GM23248 (cell line): Measurements from ENCODE around the gene POT1. TPM values are rescaled to one million over a fixed set of nuclear protein-coding genes. Genes with fewer than 3 reads are reported as not detected.

Source experiments
- DNase-seq: peaks from one replicate; pipeline ENCODE4 v3.0.0-alpha.2; 2015
- H2AFZ ChIP-seq: fragments of 200-600 bp; sonication (generic); 2 replicates; pipeline ENCODE4 v1.6.1; 2016; ENCODE audit warnings: antibody characterized with exemption
- H3F3A ChIP-seq: fragments of 200-600 bp; sonication (generic); 2 replicates; pipeline ENCODE4 v1.6.1; 2016; ENCODE audit warnings: mild to moderate bottlenecking, antibody characterized with exemption, mixed run types; ENCODE audit not compliant: insufficient read depth
- H3K27ac ChIP-seq: fragments of 200-600 bp; sonication (generic); 2 replicates; pipeline ENCODE4 v1.5.1; 2016; ENCODE audit warnings: mild to moderate bottlenecking
- H3K27me3 ChIP-seq: fragments of 200-600 bp; sonication (generic); replicated peaks from 2 replicates; pipeline ENCODE4 v1.6.1; 2016; ENCODE audit warnings: mild to moderate bottlenecking; ENCODE audit not compliant: insufficient read depth
- H3K36me3 ChIP-seq: fragments of 200-600 bp; sonication (generic); 2 replicates; pipeline ENCODE4 v1.6.1; 2016; ENCODE audit warnings: low read depth, mild to moderate bottlenecking
- H3K4me1 ChIP-seq: fragments of 200-600 bp; sonication (generic); 2 replicates; pipeline ENCODE4 v1.6.1; 2016; ENCODE audit warnings: mild to moderate bottlenecking; ENCODE audit not compliant: insufficient read depth
- H3K4me2 ChIP-seq: fragments of 200-600 bp; sonication (generic); one replicate; pipeline ENCODE4 v1.6.1; 2016; ENCODE audit warnings: mild to moderate bottlenecking; ENCODE audit not compliant: unreplicated experiment
- H3K4me3 ChIP-seq: fragments of 200-600 bp; sonication (generic); 2 replicates; pipeline ENCODE4 v1.5.1; 2016; ENCODE audit warnings: mild to moderate bottlenecking
- H3K79me2 ChIP-seq: fragments of 200-600 bp; sonication (generic); 2 replicates; pipeline ENCODE4 v1.6.1; 2016; ENCODE audit warnings: mild to moderate bottlenecking; ENCODE audit not compliant: insufficient read depth
- H3K9ac ChIP-seq: fragments of 200-600 bp; sonication (generic); 2 replicates; pipeline ENCODE4 v1.6.1; 2016; ENCODE audit warnings: mild to moderate bottlenecking
- H3K9me2 ChIP-seq: fragments of 200-600 bp; sonication (generic); 2 replicates; pipeline ENCODE4 v1.6.1; 2016; ENCODE audit warnings: mixed run types, mild to moderate bottlenecking, moderate library complexity; ENCODE audit not compliant: insufficient read depth
- H3K9me3 ChIP-seq: fragments of 200-600 bp; sonication (generic); one replicate; pipeline ENCODE4 v1.6.1; 2017; ENCODE audit warnings: low read depth
- H4K20me1 ChIP-seq: fragments of 200-600 bp; sonication (generic); 2 replicates; pipeline ENCODE4 v1.6.0; 2016; ENCODE audit not compliant: insufficient read depth
- EZH2 ChIP-seq: fragments of 200-600 bp; sonication (generic); IDR thresholded peaks from 2 replicates; pipeline ENCODE4 v1.6.1; 2018; ENCODE audit warnings: antibody characterized with exemption, mild to moderate bottlenecking; ENCODE audit not compliant: insufficient read depth, poor library complexity, severe bottlenecking
- EZH2phosphoT487 ChIP-seq: fragments of 200-600 bp; sonication (generic); IDR thresholded peaks from 2 replicates; pipeline ENCODE4 v1.6.1; 2018; ENCODE audit warnings: antibody characterized with exemption, moderate library complexity, mild to moderate bottlenecking, low read depth; ENCODE audit not compliant: insufficient read depth
- WGBS, 2 experiments: methylation state at CpG; one replicate each; pipeline ENCODE4 v1.1.6; 2015 to 2017; ENCODE audit warnings: low lambda C conversion rate in 2 of 2, low coverage in 1 of 2; ENCODE audit errors: missing lambda C conversion rate in 2 of 2; 5-methylcytosine and 5-hydroxymethylcytosine counted together
- in situ Hi-C: fragments of 300-500 bp; cut with MboI; formaldehyde crosslinking; loops from 2 replicates; pipeline ENCODE4 v1.15.0; 2020
- polyA plus RNA-seq: library from polyadenylated mRNA; unstranded; fragments of >200 nt; fragmentation: Nextera tagmentation; extraction: Ambion mirVana; gene quantifications from 2 replicates; pipeline ENCODE4 v1.2.1, GENCODE V29; 2016
- total RNA-seq: library from RNA; depleted of rRNA; stranded (reverse); fragments of >200 nt; shearing (Covaris generic); gene quantifications from 2 replicates; pipeline ENCODE4 v1.2.3, GENCODE V29; 2014

POT1 gene
- total and polyA plus RNA-seq, 2 experiments from 2014 or later: 12.5 to 15.8 TPM

GRCh38 chr7:124780608-124781007, 149.0 kb downstream of the POT1 start:
- Histone ChIP-seq H3K4me3 (no peak overlapping the region), H3K9me2 (no peaks in the 10 kb centered on the region), H3K27ac (no peak overlapping the region), H3K36me3 (no peaks in the 10 kb centered on the region), H2AFZ (no peak overlapping the region), H3K27me3 (no peaks in the 10 kb centered on the region), H4K20me1 (no peaks in the 10 kb centered on the region), H3K4me2 (no peak overlapping the region), H3K9me3 (no peaks in the 10 kb centered on the region), H3K9ac (no peak overlapping the region), H3K79me2 (no peaks in the 10 kb centered on the region), H3K4me1 (no peaks in the 10 kb centered on the region), H3F3A (no peaks in the 10 kb centered on the region)
- WGBS, 2 experiments: 21 to 42% methylated on average over 1 of the region's 1 CpG
- in situ Hi-C loops: no loop called here
- TF ChIP-seq EZH2phosphoT487 (no peak), EZH2 (no peak)
- no peak for DNase-seq

- H3F3A ChIP-seq: no peaks in the 10 kb centered on the region
Observed at GRCh38 chr7:124780056-124780455, 149.6 kb downstream of the POT1 start.

GRCh38 chr7:124779620-124780019, 150.0 kb downstream of the POT1 start:
- TF ChIP-seq EZH2phosphoT487: no peak
- TF ChIP-seq EZH2: no peak
- no peak overlapping the region for H3K4me3 ChIP-seq
- no peak overlapping the region for H3K9ac ChIP-seq
- no peaks in the 10 kb centered on the region for H3K9me3 ChIP-seq
- no peak overlapping the region for H3K4me2 ChIP-seq
- H3K4me1 ChIP-seq: no peaks in the 10 kb centered on the region
- no peaks in the 10 kb centered on the region for H3K9me2 ChIP-seq
- no peaks in the 10 kb centered on the region for H3K27me3 ChIP-seq
- in situ Hi-C loops: no loop called here
- no peaks in the 10 kb centered on the region for H3K36me3 ChIP-seq
- no peaks in the 10 kb centered on the region for H4K20me1 ChIP-seq
- no peaks in the 10 kb centered on the region for H3F3A ChIP-seq
- no peak for DNase-seq
- no peak overlapping the region for H2AFZ ChIP-seq
- H3K79me2 ChIP-seq: no peaks in the 10 kb centered on the region
- no peak overlapping the region for H3K27ac ChIP-seq

More at GRCh38 chr7:124780056-124780455, 149.6 kb downstream of the POT1 start:
- no peaks in the 10 kb centered on the region for H3K9me3 ChIP-seq
- DNase-seq: no peak
- H3K36me3 ChIP-seq: no peaks in the 10 kb centered on the region
- no peak for TF ChIP-seq EZH2
- no peak for TF ChIP-seq EZH2phosphoT487
- H3K9ac ChIP-seq: no peak overlapping the region
- H2AFZ ChIP-seq: no peak overlapping the region
- H3K4me3 ChIP-seq: no peak overlapping the region
- H3K4me1 ChIP-seq: no peaks in the 10 kb centered on the region
- H3K27ac ChIP-seq: no peak overlapping the region
- H3K4me2 ChIP-seq: no peak overlapping the region
- H4K20me1 ChIP-seq: no peaks in the 10 kb centered on the region
- H3K9me2 ChIP-seq: no peaks in the 10 kb centered on the region
- H3K79me2 ChIP-seq: no peaks in the 10 kb centered on the region
- in situ Hi-C loops: no loop called here
- no peaks in the 10 kb centered on the region for H3K27me3 ChIP-seq

- Histone ChIP-seq H4K20me1 (no peaks in the 10 kb centered on the region), H3K36me3 (no peaks in the 10 kb centered on the region), H3K9ac (no peak overlapping the region), H3F3A (no peaks in the 10 kb centered on the region), H3K9me3 (no peaks in the 10 kb centered on the region), H3K4me3 (no peak overlapping the region), H3K9me2 (no peaks in the 10 kb centered on the region), H2AFZ (no peak overlapping the region), H3K4me2 (no peak overlapping the region), H3K79me2 (no peaks in the 10 kb centered on the region), H3K4me1 (no peaks in the 10 kb centered on the region), H3K27me3 (no peaks in the 10 kb centered on the region), H3K27ac (no peak overlapping the region)
- DNase-seq: no peak
- in situ Hi-C loops: no loop called here
- no peak for TF ChIP-seq EZH2phosphoT487
- no peak for TF ChIP-seq EZH2
- 2 to 10% methylated on average over 3 of the region's 3 CpGs for WGBS, 2 experiments
Observed at GRCh38 chr7:124779194-124779593, 150.4 kb downstream of the POT1 start.

- Histone ChIP-seq H3K9ac (no peak overlapping the region), H3K4me1 (no peaks in the 10 kb centered on the region), H3K4me3 (no peak overlapping the region), H4K20me1 (no peaks in the 10 kb centered on the region), H2AFZ (no peak overlapping the region), H3K27me3 (no peaks in the 10 kb centered on the region), H3K27ac (no peak overlapping the region), H3K4me2 (no peak overlapping the region), H3K79me2 (no peaks in the 10 kb centered on the region), H3K36me3 (no peaks in the 10 kb centered on the region), H3K9me2 (no peaks in the 10 kb centered on the region), H3K9me3 (no peaks in the 10 kb centered on the region), H3F3A (no peaks in the 10 kb centered on the region)
- 11 to 13% methylated on average over 2 of the region's 2 CpGs for WGBS, 2 experiments
- no peak for DNase-seq
- TF ChIP-seq EZH2 (no peak), EZH2phosphoT487 (no peak)
- in situ Hi-C loops: no loop called here
Observed at GRCh38 chr7:124777268-124777667, 152.4 kb downstream of the POT1 start.
